Pancreas (tissue), 10 donors: ENCODE data around the gene TFAP2A. TPM values are rescaled to one million over a fixed set of nuclear protein-coding genes. Genes with fewer than 3 reads are reported as not detected.

Experiments
- ATAC-seq, 4 donors: fragments of 200-7000 bp; cut with Tn5 transposase; one replicate each; pipeline versions ENCODE4 v1.8.0 to v1.9.1; 2020; ENCODE audit warnings: mild to moderate bottlenecking in 4 of 4, moderate library complexity in 4 of 4
- DNase-seq, 6 donors: peaks; one replicate each; pipeline ENCODE4 v3.0.0-alpha.2; 2020
- FAIRE-seq: peaks from 2 replicates; lab custom pipeline; 2012; peaks lifted over from hg19 to GRCh38; lab: Jason Lieb, UNC
- H3K27ac ChIP-seq, 4 donors: fragments of 200-600 bp; sonication (generic); 1 replicate in 3 of 4; 2 replicates in 1 of 4; pipeline versions ENCODE4 v1.5.0 to v1.8.0; 2020
- H3K27me3 ChIP-seq, 4 donors: fragments of 200-600 bp; one replicate each; pipeline ENCODE4 v1.8.0; 2021
- H3K36me3 ChIP-seq, 3 donors: fragments of 200-600 bp; sonication (generic) in 1 of 3; one replicate each; pipeline versions ENCODE4 v1.5.0 to v1.8.0; 2020 to 2021
- H3K4me1 ChIP-seq, 3 donors: fragments of 200-600 bp; one replicate each; pipeline ENCODE4 v1.8.0; 2021
- H3K4me3 ChIP-seq, 4 donors: fragments of 200-600 bp; sonication (generic) in 2 of 4; one replicate each; pipeline versions ENCODE4 v1.5.0 to v1.8.0; 2020 to 2021
- H3K9me3 ChIP-seq, 4 donors: fragments of 200-600 bp; one replicate each; pipeline ENCODE4 v1.8.0; 2021
- CTCF ChIP-seq, 4 donors: fragments of 200-600 bp; sonication (generic) in 3 of 4; IDR thresholded peaks; one replicate each; pipeline versions ENCODE4 v1.5.0 to v1.8.0; 2021; ENCODE audit warnings: antibody characterized with exemption in 4 of 4
- WGBS, 2 donors: extraction: QIAGEN DNeasy Blood & Tissue Kit; methylation state at CpG; one replicate each; pipeline ENCODE4 v1.1.7; 2013; 5-methylcytosine and 5-hydroxymethylcytosine counted together
- intact Hi-C, 3 donors: fragments of 100-400 bp; cut with DNase I; formaldehyde crosslinking; loops; one replicate each; pipeline versions ENCODE4 v1.11.1 to v1.14.2; 2022
- polyA plus RNA-seq, 2 donors: library from polyadenylated mRNA; stranded (reverse); fragments of 200-250 nt; gene quantifications; one replicate each; pipeline ENCODE4 v1.2.3, GENCODE V29; 2013
- total RNA-seq, 6 donors: library from RNA; stranded (reverse); fragmentation: NEBNext Ultra II Directional in 4 of 6; extraction: Animal tissue kit (Norgen Biotek cat#: 25700) in 4 of 6; gene quantifications; one replicate each; pipeline versions ENCODE4 v1.2.1 to v1.2.4, GENCODE V29; 2021 to 2023
- donor health status: healthy with polysubstance abuse.
- donor health status: DM: no; HTN: no; CAD: no; lungs with moderate emphysema.
- donor health status: DM: no; HTN: no; CAD: no.
- donor health status: control.
- donor health status: control.
- donor health status: Bipolar disorder and iron deficiency.
- donor health status: DM: yes; HTN: yes; CAD: no.
- donor health status: DM: no; HTN: no; CAD: no.
- donor health status: DM: no; HTN: no; CAD: no.
- donor health status: DM: yes; HTN: yes; CAD: no.

TFAP2A gene
- total and polyA plus RNA-seq, 8 donors, result 0.12 to 1.3 (median 0.23) TPM

- no peak for DNase-seq
- no peak for FAIRE-seq
- intact Hi-C loops, result no loop called here
- no peak overlapping the region for H3K27ac ChIP-seq
- no peak for ATAC-seq
- peaks cover 0 to 76% (median 11%) of the 10 kb centered on the region in 4 donors for H3K27me3 ChIP-seq
- no peaks in the 10 kb centered on the region for H3K36me3 ChIP-seq
- peaks cover 0 to 3% (median 0%) of the 10 kb centered on the region in 3 donors for H3K4me1 ChIP-seq
- no peaks in the 10 kb centered on the region for H3K9me3 ChIP-seq
- H3K4me3 ChIP-seq, result no peak overlapping the region
- 6 to 7% methylated on average over 21 of the region's 21 CpGs for WGBS, 2 donors
- TF ChIP-seq CTCF (IDR thresholded peaks at IDR 0.05), result no peak
These were observed 5.8 kb upstream of the TFAP2A start for GRCh38 chr6:10420546-10421157.

GRCh38 chr6:10419749-10420545, 5.1 kb upstream of the TFAP2A start:
- ATAC-seq (no peak), DNase-seq (no peak), FAIRE-seq (no peak)
- intact Hi-C loops, result no loop called here
- Histone ChIP-seq H3K27ac (no peak overlapping the region), H3K36me3 (no peaks in the 10 kb centered on the region), H3K9me3 (no peaks in the 10 kb centered on the region), H3K4me1 (peaks cover 0 to 6% (median 0%) of the 10 kb centered on the region in 3 donors), H3K27me3 (peaks cover 0 to 76% (median 12%) of the 10 kb centered on the region in 4 donors), H3K4me3 (no peak overlapping the region)
- WGBS, 2 donors, result 3 to 4% methylated on average over 30 to 31 of the region's 31 CpGs
- no peak for TF ChIP-seq CTCF (IDR thresholded peaks at IDR 0.05)

- no peak overlapping the region for H3K4me3 ChIP-seq
- intact Hi-C loops, result no loop called here
- ATAC-seq (peak; percentile 52 to 77 (median 72)), DNase-seq (peak in 2 of 6 donors; percentile 43 to 74), FAIRE-seq (no peak)
- H3K4me1 ChIP-seq, result peaks cover 0 to 9% (median 0%) of the 10 kb centered on the region in 3 donors
- H3K36me3 ChIP-seq, result no peaks in the 10 kb centered on the region
- H3K27me3 ChIP-seq, result peaks cover 0 to 82% (median 12%) of the 10 kb centered on the region in 4 donors
- H3K27ac ChIP-seq, result no peak overlapping the region
- H3K9me3 ChIP-seq, result no peaks in the 10 kb centered on the region
- TF ChIP-seq CTCF (IDR thresholded peaks at IDR 0.05), result no peak
- WGBS, 2 donors, result 7% methylated on average over 47 to 56 of the region's 56 CpGs
These were observed 4.2 kb upstream of the TFAP2A start for GRCh38 chr6:10418862-10419748.

- ATAC-seq (no peak), FAIRE-seq (no peak), DNase-seq (no peak)
- intact Hi-C loops, result no loop called here
- Histone ChIP-seq H3K27ac (no peak overlapping the region), H3K4me3 (no peak overlapping the region), H3K4me1 (peaks cover 1 to 16% (median 4%) of the 10 kb centered on the region in 3 donors), H3K27me3 (peaks cover 0 to 83% (median 12%) of the 10 kb centered on the region in 4 donors), H3K9me3 (no peaks in the 10 kb centered on the region), H3K36me3 (no peaks in the 10 kb centered on the region)
- 50 to 60% methylated on average over 18 of the region's 18 CpGs for WGBS, 2 donors
- TF ChIP-seq CTCF (IDR thresholded peaks at IDR 0.05), result no peak
These were observed 3.5 kb upstream of the TFAP2A start for GRCh38 chr6:10418361-10418861.
